Amniotic stem cell (primary cell): Measurements from ENCODE around the gene CDH4.

Experiments
- DNase-seq: peaks from one replicate; lab custom pipeline; 2025; lab: John Stamatoyannopoulos, UW

Gene CDH4

GRCh38 chr20:61931476-61932198, 679.6 kb downstream of the CDH4 start:
- DNase-seq: no peak

DNA sequence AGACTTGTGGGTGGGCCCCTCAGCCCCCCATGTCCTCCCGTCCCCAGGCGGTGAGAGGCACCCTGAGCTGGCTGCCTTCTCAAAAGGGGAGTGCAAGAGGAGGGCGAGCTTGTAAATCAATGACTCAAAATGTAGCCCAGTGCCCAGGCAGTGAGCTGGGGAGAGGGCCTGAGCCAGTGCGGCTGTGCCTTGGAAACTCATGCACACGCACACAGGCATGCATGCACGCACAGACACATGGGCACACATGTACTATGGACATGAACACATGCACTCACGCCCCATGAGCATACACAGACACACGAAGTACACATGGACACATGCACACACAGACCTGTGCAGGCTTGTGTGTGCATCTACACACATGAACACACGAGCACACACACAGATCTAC, 680.1 kb downstream of the CDH4 start:
- DNase-seq: no peak

GRCh38 chr20:61932711-61933480, 680.8 kb downstream of the CDH4 start:
- DNase-seq: no peak

DNA sequence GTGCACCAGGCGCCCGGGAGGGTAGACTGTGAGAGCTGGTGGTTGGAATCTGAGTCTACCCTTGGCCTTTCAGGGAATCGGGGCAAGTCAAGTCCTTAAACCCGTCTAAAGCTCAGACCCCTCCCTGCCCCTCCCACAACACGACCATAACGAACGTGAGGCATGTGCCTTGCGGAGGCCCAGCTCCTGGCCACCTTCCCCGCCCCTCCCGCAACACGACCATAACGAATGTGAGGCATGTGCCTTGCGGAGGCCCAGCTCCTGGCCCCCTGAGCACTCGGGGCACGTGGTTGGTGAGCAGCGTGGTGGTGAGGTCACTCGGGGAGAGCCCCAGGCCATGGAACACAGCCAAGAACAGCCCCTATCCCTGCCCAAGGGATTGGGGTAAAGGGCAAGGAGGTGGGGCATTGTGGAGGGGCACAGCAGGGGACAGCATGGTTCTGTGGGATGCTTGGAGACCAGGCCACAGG, 681.5 kb downstream of the CDH4 start:
- DNase-seq: no peak

DNA sequence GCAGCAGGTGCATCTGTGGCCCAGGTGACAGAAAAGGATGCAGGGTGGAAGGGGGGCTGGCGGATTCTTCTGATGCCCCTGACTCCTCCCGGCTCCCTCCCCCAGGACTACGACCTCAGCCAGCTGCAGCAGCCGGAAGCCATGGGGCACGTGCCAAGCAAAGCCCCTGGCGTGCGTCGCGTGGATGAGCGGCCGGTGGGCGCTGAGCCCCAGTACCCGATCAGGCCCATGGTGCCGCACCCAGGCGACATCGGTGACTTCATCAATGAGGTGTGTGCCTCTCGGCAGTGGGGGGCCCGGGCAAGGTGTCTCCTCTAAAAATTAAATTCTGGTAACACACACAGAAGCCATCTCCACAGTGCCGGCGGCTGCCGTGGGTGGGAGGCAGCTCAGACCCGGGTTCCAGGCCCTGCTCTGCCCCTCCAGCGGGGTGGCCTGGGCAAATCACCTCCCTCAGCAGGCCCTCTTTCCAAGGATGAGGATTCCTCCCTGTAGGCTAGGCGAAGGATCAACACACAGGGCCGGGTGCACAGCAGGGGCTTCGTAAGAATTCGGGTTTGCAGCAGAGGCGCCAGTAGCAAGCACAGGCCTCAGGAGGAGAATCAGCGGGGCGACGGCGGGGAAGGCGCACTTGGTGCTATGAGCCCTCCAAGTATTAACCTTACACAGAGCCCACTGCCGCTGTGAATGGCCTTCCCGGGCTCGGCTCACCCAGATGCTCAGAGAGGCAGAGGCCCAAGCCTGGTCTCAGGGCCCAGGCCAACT, 682.1 kb downstream of the CDH4 start:
- no peak for DNase-seq

GRCh38 chr20:61934716-61935530, 682.9 kb downstream of the CDH4 start:
- no peak for DNase-seq

DNA sequence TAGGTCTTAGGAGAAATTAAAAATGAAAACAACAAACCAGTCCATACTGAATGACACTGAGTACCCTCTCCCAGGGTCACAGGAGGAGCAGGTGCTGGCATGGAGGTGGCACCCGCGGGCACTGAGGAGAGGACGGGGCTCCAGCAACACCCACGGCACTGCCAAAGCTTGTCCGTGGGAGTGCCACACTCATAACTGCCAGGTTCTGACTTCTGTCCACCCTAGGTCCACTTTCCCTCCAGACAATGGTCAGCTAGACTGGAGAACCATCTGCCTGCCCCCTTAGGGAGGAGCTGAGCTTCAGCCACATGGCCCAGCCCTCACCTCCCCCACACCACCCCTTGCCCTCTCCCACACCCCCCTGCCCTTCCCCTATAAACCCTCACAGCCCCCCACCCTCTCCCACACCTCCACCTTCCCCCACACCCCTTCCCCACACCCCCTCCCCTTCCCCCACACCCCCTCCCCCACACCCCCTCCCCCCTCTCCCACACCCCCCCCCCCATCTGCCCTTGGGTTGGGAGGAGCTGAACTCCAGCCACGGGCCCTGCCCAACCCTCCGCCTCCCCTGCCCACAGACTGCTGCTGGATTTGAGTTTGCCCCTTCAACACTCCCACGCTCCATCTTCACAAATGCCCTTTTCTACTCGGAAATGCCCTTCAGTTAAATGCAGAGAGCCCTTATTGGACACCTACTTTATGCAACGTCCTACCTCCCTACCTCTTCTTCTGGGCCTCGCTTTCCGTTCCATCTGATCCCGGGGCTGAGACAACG, 684.1 kb downstream of the CDH4 start:
- DNase-seq: no peak

DNA sequence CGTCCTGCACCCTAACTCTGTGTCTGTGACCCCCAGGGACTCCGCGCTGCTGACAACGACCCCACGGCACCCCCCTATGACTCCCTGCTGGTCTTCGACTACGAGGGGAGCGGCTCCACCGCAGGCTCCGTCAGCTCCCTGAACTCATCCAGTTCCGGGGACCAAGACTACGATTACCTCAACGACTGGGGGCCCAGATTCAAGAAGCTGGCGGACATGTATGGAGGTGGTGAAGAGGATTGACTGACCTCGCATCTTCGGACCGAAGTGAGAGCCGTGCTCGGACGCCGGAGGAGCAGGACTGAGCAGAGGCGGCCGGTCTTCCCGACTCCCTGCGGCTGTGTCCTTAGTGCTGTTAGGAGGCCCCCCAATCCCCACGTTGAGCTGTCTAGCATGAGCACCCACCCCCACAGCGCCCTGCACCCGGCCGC, 684.7 kb downstream of the CDH4 start:
- no peak for DNase-seq

DNA sequence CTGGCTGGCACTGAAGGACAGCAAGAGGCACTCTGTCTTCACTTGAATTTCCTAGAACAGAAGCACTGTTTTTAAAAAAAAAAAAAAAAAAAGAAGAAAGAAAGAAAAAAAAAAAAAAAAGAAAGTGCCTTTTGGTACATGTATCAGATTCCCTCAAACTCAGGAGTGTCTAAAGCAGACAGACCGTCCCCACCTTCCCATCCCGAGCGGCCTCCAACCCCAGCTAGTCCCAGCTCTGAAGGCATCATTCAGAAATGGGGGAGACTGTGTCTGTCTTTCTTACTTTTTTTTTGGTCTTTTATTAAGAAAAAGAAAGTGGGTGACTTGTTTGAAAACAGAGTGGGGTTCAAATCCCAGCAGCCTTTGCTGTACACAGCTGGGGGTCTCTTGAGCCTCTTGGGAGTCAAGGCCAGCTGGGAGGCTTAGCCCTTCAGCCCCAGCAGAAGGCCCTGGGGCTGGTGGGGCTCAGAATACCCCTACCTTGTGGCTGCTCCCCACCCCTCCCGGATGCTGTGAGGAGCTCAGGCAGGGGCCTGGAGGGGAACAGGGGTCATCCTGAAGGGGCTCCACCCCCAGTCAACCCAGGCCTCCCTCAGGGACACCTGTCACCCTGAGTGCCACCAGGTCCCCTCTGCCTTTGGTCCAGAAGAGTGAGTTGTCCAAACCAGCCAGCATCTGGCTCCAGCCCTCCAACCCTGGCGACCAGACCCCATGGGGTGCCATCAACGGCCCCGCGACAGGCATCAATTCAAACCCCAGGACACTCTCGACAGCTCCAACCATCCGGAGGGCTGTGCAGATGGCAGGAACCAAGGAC, 685.3 kb downstream of the CDH4 start:
- DNase-seq: no peak

GRCh38 chr20:61937963-61938838, 686.1 kb downstream of the CDH4 start:
- DNase-seq: no peak

DNA sequence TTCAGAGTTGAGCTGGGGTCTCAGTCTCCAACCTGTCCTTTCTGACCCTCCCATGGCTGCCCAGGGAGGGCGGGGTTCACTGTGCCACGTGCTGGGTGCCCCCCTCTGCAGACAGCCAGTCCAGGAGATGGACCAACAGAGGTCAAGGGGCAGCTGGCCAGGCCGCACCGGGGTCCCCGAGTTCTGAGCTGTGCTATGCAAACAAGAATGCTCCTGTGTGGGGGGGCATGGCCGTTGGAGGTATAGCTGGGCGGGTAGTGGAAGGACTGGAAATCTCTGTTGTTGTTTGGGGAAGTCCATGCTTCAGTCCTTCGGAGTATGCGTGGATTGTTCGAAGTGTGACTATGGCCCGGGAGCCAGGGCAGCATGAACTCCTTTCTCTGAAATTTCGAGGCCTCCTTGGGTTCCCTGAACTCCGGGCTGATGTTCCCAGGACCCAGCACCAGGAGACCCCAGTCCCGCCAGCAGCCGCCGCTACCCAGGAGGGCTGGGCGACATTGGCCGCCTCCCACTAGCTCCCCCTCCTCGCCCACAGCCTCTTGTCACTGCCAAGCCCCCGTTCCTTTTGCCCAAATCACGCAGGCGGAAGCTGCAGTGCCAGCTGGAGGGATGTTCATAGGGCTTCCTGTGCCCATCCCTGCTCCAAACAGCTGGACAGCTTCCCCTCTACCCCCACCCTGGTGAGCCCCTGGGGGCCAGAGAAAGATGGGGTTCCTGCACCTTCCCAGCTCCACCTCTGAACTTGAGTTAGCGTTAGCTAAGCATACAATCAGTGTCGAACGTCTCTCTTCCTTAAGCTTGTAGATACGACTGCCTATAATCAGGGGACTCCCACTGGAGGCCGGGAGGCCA, 687.0 kb downstream of the CDH4 start:
- DNase-seq: no peak

DNA sequence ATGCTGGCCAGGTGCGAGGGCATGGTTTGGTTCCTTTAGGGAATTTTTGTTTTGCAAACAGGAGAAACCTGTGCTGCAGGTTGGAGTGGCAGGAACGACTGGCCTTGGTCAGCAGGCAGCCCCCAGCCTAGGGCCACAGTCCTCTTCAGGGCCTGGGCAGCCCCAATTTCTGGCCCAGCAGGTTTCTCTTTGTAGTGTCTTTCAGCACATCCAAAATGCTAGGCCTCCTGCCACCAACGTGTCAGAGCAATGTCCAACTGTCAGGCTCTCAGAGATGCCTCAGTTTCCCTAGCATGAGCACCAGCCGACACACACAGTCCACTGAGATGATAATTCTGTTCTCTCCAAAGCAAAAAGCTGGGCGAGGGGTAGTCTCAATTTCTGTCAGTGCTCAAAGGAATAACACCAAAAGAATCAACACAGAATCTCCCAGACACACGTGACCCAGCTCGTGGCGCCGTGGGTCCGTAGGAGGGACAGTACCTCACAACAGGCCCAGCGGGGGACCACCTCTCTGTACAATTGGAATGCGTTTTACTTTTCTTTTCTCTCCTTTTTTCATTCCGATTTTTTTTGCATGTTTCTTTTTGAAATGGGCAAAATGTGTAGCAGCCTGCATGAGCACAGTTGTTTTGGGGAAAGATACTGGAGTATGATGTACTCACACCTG, 687.8 kb downstream of the CDH4 start:
- DNase-seq: no peak

- no peak for DNase-seq
Measured at GRCh38 chr20:61940491-61940890, 688.4 kb downstream of the CDH4 start.

GRCh38 chr20:61940976-61941720, 689.1 kb downstream of the CDH4 start:
- no peak for DNase-seq

DNA sequence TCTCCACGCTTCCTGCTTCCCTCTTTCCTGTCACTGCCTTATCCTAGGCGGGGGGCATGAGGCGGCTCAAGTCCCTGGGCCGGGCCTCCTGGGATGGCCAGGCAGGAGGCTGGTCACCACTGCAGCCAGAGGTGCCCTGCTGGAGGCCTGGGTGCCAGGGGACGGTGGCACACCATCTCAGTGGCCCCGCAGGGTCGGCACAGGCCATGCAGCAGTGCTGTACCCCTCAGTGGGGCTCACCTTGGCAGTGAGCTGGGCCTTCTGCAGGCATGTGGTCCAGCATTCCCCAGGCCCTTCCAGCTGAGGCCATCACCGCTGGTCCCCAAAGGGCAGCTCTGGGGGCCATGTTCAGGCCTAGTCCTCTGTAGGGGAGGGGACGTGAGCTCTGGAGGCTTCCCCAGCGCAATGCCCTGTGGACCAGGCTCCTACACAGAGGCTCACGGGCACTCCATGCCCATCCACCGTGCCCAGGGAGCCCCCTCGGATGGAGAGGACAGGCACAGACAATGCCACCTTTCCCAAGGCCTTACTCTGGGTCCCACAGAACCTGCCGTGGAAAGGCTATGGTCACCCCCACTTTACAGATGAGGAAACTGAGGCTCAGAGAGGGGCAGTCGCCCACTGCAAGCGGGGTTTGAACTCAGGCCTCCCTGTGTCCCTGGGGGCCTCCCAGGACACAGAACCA, 689.8 kb downstream of the CDH4 start:
- DNase-seq: no peak

DNA sequence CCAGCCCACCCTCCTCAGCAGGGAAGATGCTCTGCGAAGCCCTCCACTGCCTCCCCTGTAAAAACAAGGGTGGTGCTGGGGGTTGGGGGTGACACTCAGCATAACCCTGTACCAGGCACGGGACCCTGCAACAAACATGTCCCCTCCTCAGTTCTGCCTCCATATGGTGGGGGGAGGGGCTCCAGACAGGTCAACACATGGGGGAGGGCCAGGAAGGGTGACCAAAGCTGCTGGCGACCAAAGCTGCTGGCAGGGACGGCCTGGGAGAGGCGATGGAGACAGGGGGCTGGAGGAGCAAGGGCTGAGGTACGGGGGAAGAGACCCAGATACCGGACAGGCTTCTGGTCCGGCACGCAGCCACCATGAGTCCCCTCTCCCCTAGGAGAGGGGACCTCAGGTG, 690.5 kb downstream of the CDH4 start:
- DNase-seq: no peak
